ENCODE data around the gene GALNT2. TPM values are rescaled to one million over a fixed set of nuclear protein-coding genes. Genes with fewer than 3 reads are reported as not detected.

The GALNT2 gene
- total RNA-seq, 1 experiment from 2014 or later, result 62.2 TPM

- POLR2A ChIA-PET, result no interaction called here
- CTCF ChIA-PET, result no interaction called here
- no peaks in the 10 kb centered on the region for H3K9me3 ChIP-seq
- DNase-seq, result no peak
- intact Hi-C loops (cut with micrococcal nuclease; ENCODE audit: unreplicated experiment), result no loop called here
- Mint-ChIP-seq H3K4me1 (ENCODE audit: low read depth, unreplicated experiment) (peaks cover 13% of the 10 kb centered on the region), H3K9me3 (ENCODE audit: unreplicated experiment) (no peaks in the 10 kb centered on the region), H3K27ac (ENCODE audit: unreplicated experiment) (no peak overlapping the region), H3K36me3 (ENCODE audit: insufficient read depth, unreplicated experiment) (no peaks in the 10 kb centered on the region), H3K27me3 (ENCODE audit: insufficient read depth, unreplicated experiment) (no peaks in the 10 kb centered on the region), H3K4me3 (ENCODE audit: unreplicated experiment) (no peak overlapping the region)
- peaks cover 20% of the 10 kb centered on the region for H3K4me1 ChIP-seq
- no TSS peak for BruUV-seq (replicated peaks)
- no peak for TF ChIP-seq CTCF (IDR thresholded peaks at IDR 0.05; ENCODE audit: insufficient read depth in 1 of 2, low read depth in 1 of 2, low read length in 1 of 2, severe bottlenecking in 1 of 2, unreplicated experiment in 1 of 2)
- H3K4me3 ChIP-seq (ENCODE audit: low read depth, low read length), result no peak overlapping the region
- H3K27me3 ChIP-seq (replicated peaks; ENCODE audit: control insufficient read depth, insufficient read depth, low read length), result no peaks in the 10 kb centered on the region
- no peaks in the 10 kb centered on the region for H3K36me3 ChIP-seq (ENCODE audit: control insufficient read depth, insufficient read depth, low read length)
These were observed 96.2 kb downstream of the GALNT2 start for GRCh38 chr1:230163205-230163604.

GRCh38 chr1:230163719-230164118, 96.7 kb downstream of the GALNT2 start:
- Mint-ChIP-seq H3K27ac (ENCODE audit: unreplicated experiment) (no peak overlapping the region), H3K9me3 (ENCODE audit: unreplicated experiment) (no peaks in the 10 kb centered on the region), H3K4me3 (ENCODE audit: unreplicated experiment) (no peak overlapping the region), H3K36me3 (ENCODE audit: insufficient read depth, unreplicated experiment) (no peaks in the 10 kb centered on the region), H3K4me1 (ENCODE audit: low read depth, unreplicated experiment) (peaks cover 8% of the 10 kb centered on the region), H3K27me3 (ENCODE audit: insufficient read depth, unreplicated experiment) (no peaks in the 10 kb centered on the region)
- no peak for TF ChIP-seq CTCF (IDR thresholded peaks at IDR 0.05; ENCODE audit: insufficient read depth in 1 of 2, low read depth in 1 of 2, low read length in 1 of 2, severe bottlenecking in 1 of 2, unreplicated experiment in 1 of 2)
- no peaks in the 10 kb centered on the region for H3K36me3 ChIP-seq (ENCODE audit: control insufficient read depth, insufficient read depth, low read length)
- no peak overlapping the region for H3K4me3 ChIP-seq (ENCODE audit: low read depth, low read length)
- ChIA-PET POLR2A (no interaction called here), CTCF (no interaction called here)
- H3K4me1 ChIP-seq, result peaks cover 15% of the 10 kb centered on the region
- no peaks in the 10 kb centered on the region for H3K27me3 ChIP-seq (replicated peaks; ENCODE audit: control insufficient read depth, insufficient read depth, low read length)
- intact Hi-C loops (cut with micrococcal nuclease; ENCODE audit: unreplicated experiment), result no loop called here
- no TSS peak for BruUV-seq (replicated peaks)
- DNase-seq, result no peak
- no peaks in the 10 kb centered on the region for H3K9me3 ChIP-seq

GRCh38 chr1:230165536-230165935, 98.5 kb downstream of the GALNT2 start:
- H3K4me1 Mint-ChIP-seq (ENCODE audit: low read depth, unreplicated experiment), result no peaks in the 10 kb centered on the region
- H3K4me1 ChIP-seq, result peaks cover 6% of the 10 kb centered on the region; the same call in 1 of the 2 replicates
- H3K4me3 Mint-ChIP-seq (ENCODE audit: unreplicated experiment), result no peak overlapping the region
- DNase-seq, result no peak
- no peaks in the 10 kb centered on the region for H3K9me3 ChIP-seq
- no peak overlapping the region for H3K27ac Mint-ChIP-seq (ENCODE audit: unreplicated experiment)
- no peak for TF ChIP-seq CTCF (IDR thresholded peaks at IDR 0.05; ENCODE audit: insufficient read depth in 1 of 2, low read depth in 1 of 2, low read length in 1 of 2, severe bottlenecking in 1 of 2, unreplicated experiment in 1 of 2)
- H3K36me3 ChIP-seq (ENCODE audit: control insufficient read depth, insufficient read depth, low read length), result no peaks in the 10 kb centered on the region
- H3K4me3 ChIP-seq (ENCODE audit: low read depth, low read length), result no peak overlapping the region
- intact Hi-C loops (cut with micrococcal nuclease; ENCODE audit: unreplicated experiment), result no loop called here
- H3K27me3 Mint-ChIP-seq (ENCODE audit: insufficient read depth, unreplicated experiment), result no peaks in the 10 kb centered on the region
- CTCF ChIA-PET, result no interaction called here
- BruUV-seq (replicated peaks), result no TSS peak
- H3K36me3 Mint-ChIP-seq (ENCODE audit: insufficient read depth, unreplicated experiment), result no peaks in the 10 kb centered on the region
- H3K27me3 ChIP-seq (replicated peaks; ENCODE audit: control insufficient read depth, insufficient read depth, low read length), result no peaks in the 10 kb centered on the region
- POLR2A ChIA-PET, result no interaction called here
- no peaks in the 10 kb centered on the region for H3K9me3 Mint-ChIP-seq (ENCODE audit: unreplicated experiment)
